ENCODE results near the gene AK5.
"Not testable (repeated sequence)": the region's sequence is repeated elsewhere in the genome, so short reads cannot be mapped to it uniquely, and the experiment has no call there.

AK5 gene

GRCh38 chr1:77308889-77309621, 27.2 kb downstream of the AK5 start:
- Histone ChIP-seq H3K27ac (no peak overlapping the region), H3K9me3 (no peaks in the 10 kb centered on the region), H3K4me1 (ENCODE audit: control insufficient read depth in 1 of 2, insufficient read depth in 1 of 2, low read depth in 1 of 2, low read length in 1 of 2) (no peaks in the 10 kb centered on the region), H3K36me3 (no peaks in the 10 kb centered on the region), H3K27me3 (no peaks in the 10 kb centered on the region), H3K4me3 (ENCODE audit: low read depth in 1 of 2, low read length in 1 of 2) (no peak overlapping the region)
- no peak for TF ChIP-seq CTCF (IDR thresholded peaks at IDR 0.05)

- no peaks in the 10 kb centered on the region for H3K9me3 ChIP-seq
- TF ChIP-seq CTCF (IDR thresholded peaks at IDR 0.05) = no peak
Observed at GRCh38 chr1:77310924-77311323, 29.1 kb downstream of the AK5 start.

GRCh38 chr1:77312364-77312763, 30.5 kb downstream of the AK5 start:
- H3K4me1 ChIP-seq (ENCODE audit: control insufficient read depth in 1 of 2, insufficient read depth in 1 of 2, low read depth in 1 of 2, low read length in 1 of 2); H3K4me3 ChIP-seq (ENCODE audit: low read depth in 1 of 2, low read length in 1 of 2); H3K27me3 ChIP-seq; H3K9me3 ChIP-seq; H3K27ac ChIP-seq; H3K36me3 ChIP-seq: not testable (repeated sequence)

More at GRCh38 chr1:77310924-77311323, 29.1 kb downstream of the AK5 start:
- no peak overlapping the region for H3K4me3 ChIP-seq (ENCODE audit: low read depth in 1 of 2, low read length in 1 of 2)
- no peaks in the 10 kb centered on the region for H3K36me3 ChIP-seq
- H3K4me1 ChIP-seq (ENCODE audit: control insufficient read depth in 1 of 2, insufficient read depth in 1 of 2, low read depth in 1 of 2, low read length in 1 of 2) = no peaks in the 10 kb centered on the region
- H3K27ac ChIP-seq = no peak overlapping the region
- H3K27me3 ChIP-seq = no peaks in the 10 kb centered on the region

- Histone ChIP-seq H3K9me3 (no peaks in the 10 kb centered on the region), H3K27ac (no peak overlapping the region), H3K4me1 (ENCODE audit: control insufficient read depth in 1 of 2, insufficient read depth in 1 of 2, low read depth in 1 of 2, low read length in 1 of 2) (no peaks in the 10 kb centered on the region), H3K36me3 (no peaks in the 10 kb centered on the region), H3K27me3 (no peaks in the 10 kb centered on the region), H3K4me3 (ENCODE audit: low read depth in 1 of 2, low read length in 1 of 2) (no peak overlapping the region)
- TF ChIP-seq CTCF (IDR thresholded peaks at IDR 0.05) = no peak
Observed at GRCh38 chr1:77313491-77313890, 31.7 kb downstream of the AK5 start.

GRCh38 chr1:77316006-77316405, 34.2 kb downstream of the AK5 start:
- Histone ChIP-seq H3K36me3 (no peaks in the 10 kb centered on the region), H3K4me3 (ENCODE audit: low read depth in 1 of 2, low read length in 1 of 2) (no peak overlapping the region), H3K27ac (no peak overlapping the region), H3K9me3 (no peaks in the 10 kb centered on the region), H3K27me3 (no peaks in the 10 kb centered on the region), H3K4me1 (ENCODE audit: control insufficient read depth in 1 of 2, insufficient read depth in 1 of 2, low read depth in 1 of 2, low read length in 1 of 2) (no peaks in the 10 kb centered on the region)
- TF ChIP-seq CTCF (IDR thresholded peaks at IDR 0.05) = no peak

- no peaks in the 10 kb centered on the region for H3K27me3 ChIP-seq
- no peaks in the 10 kb centered on the region for H3K9me3 ChIP-seq
- H3K4me3 ChIP-seq (ENCODE audit: low read depth in 1 of 2, low read length in 1 of 2) = no peak overlapping the region
- H3K36me3 ChIP-seq = no peaks in the 10 kb centered on the region
- TF ChIP-seq CTCF (IDR thresholded peaks at IDR 0.05) = no peak
- H3K27ac ChIP-seq = no peak overlapping the region
- H3K4me1 ChIP-seq (ENCODE audit: control insufficient read depth in 1 of 2, insufficient read depth in 1 of 2, low read depth in 1 of 2, low read length in 1 of 2) = no peaks in the 10 kb centered on the region
Observed at GRCh38 chr1:77316966-77317365, 35.1 kb downstream of the AK5 start.
